Astrocyte of the hippocampus (primary cell): ENCODE results near the gene LYVE1.

Source experiments
- DNase-seq: peaks from one replicate; pipeline ENCODE4 v3.0.0; 2011; ENCODE audit warnings: low read depth, low spot score

Gene LYVE1

DNA sequence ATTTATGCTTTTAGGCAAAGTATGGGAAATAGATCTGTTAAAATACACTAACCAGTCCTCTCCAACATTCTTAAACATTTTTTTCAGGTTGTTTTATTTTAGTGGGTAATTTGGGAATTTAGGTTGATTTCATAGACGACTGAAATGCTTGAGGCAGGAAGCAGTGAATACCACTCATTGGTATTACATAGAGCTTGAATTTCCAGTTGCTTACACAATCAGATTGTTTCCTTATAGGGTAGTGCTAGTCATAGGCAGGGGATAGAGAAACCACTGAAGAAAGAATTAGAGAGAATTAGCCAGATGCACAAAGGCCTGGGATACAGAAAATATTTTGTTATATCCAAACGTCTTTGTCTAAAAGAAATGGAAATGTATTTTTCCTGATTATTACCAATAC, 23.9 kb upstream of the LYVE1 start:
- peak; percentile 82 for DNase-seq

DNA sequence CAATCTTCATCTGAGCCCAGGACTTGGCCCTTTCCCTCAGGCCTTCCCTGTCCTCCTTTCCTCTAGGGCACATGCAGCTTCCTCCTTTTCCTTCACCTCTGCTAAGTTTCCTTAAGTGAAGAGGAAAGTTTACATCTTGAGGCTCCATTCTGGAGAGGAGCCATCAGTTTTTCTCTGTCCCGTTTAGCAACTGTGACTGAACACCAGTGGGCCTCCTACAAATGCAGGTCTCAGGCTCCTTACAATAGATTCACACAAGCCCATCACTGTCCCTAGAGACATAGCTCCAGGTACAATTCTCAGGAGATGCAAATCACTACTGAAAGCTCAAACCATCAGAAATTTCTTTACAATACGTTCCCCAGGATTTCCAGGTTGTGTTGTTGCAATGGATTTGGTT, 23.3 kb upstream of the LYVE1 start:
- no peak for DNase-seq

DNA sequence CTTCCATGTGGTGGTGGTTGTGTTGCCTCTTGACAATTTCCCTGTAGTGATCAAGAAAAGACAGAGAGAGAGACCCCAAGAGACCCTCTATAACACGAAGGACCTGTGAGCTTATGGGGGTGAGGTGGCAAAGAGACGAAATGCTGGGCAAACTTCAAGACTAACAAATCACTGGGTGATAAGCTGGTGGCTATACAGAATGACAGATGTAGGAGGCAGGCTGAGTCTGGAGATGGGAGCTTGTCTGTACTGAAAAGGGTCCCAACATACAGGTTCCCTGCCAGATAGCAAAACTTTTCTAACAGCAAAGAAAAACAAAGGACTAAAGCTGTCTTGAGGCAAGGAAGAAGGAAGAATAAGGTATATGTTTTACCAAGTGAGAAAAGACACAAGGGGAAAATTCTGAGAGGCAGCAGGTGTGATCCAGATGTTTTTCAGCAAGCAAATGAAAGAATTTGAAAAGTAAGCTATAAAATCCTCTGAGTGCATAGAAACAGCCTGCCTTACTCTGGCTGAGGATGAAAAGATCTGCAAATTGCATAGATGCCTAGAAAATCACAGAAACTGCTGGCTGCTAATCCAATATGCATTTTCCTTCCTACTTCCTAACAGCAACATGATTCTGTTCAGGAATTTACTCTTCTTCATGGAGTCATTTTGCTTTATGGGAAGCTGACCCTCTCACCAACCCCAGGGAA, 21.9 kb upstream of the LYVE1 start:
- no peak for DNase-seq

DNA sequence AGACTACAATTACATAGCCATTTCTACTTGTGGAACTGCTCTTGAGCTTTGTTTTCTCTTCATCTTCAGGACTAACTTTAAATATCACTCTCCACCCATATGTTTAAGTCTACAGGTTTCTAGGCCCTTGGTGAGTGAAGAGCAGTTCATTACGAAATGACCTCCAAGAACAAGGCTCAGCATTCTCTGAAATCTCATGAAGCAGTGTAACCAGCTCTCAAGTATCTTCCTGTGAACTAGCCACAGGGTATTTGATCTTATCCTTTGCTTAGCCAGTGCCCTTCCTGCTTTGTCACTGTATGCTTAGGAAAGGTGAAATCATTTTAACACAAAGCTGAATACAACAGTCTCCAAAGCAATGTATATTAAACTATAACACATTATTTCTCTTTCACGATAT, 20.4 kb upstream of the LYVE1 start:
- DNase-seq: no peak

DNA sequence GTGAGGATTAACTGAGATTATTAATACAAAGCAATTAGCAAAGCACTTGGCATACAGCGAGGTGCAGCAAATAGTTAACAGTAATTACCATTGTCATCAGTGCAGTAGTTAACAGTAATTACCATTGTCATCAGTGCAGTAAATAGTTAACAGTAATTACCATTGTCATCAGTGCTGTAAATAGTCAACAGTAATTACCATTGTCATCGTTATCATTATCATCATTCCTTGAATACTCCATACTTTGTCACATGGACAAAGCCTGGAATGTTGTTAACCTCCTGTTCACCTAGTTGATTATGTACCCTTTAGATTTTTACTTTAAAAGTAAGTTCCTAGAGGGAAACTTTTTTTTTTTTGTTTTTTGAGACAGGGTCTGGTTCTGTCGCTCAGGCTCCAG, 19.5 kb upstream of the LYVE1 start:
- DNase-seq: no peak

DNA sequence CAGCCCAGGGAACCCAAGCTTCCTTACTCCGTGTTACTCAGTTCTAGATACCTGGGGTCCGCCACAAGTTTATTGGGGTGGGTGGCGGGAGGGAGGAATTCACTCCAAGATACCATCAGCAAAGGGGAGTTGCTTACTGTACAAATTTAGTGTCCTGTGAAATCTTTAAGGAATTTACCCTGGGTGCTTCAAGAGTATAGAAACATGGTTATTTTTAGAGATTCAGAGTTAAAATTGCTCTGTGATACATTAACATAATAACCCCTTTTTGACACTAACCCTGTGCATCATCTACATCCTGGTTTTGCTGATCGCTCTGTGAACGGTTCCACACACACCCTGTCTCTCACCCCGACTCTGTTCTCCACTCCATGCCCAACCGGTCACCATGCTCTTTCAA, 18.9 kb upstream of the LYVE1 start:
- no peak for DNase-seq

DNA sequence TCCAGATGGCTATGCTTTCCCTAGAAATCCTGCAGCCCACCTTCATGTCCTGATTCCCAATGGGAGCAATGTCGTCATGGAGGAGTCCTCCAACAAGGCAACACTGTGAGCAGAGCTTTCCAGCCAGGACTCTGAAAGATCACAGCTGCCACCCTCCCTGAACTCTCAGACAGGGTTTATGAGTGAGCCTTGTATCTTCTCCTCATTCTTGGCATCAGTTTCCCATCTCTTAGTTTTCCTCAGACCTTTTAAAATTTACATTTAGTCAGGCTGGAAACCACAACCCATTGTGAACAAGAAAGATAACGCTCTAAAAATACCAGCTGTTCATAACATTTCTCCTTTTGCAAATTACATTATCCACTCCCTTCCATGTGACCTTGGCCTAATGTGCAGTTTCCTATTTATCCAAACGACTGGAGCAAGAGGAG, 15.6 kb upstream of the LYVE1 start:
- DNase-seq: peak; percentile 28

DNA sequence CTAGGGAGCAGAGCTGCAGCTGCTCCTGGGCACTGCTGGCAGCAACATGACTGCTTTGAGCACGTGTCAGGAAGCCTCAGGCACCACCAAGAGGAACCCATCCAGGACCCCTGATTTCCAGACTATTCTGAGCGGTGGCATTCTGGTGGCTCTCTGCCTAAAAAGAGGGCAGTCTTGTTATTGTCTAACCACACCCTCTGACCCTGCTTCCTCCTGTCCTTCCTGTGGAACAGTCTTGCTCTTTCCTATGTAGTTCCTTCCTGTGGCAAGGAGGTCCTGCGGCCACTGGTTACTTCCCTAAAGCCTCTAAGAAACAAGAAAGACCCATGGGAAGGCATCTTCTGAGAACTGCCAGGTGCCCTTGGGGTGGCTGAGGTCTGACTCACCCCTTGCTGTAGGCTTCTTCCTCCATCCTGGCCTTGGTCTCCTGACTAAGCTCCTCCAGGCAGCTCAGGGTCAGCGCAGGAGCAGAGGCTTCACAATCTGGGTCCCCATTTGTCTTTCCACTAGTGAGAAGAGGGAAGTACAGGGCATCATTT, 13.1 kb upstream of the LYVE1 start:
- DNase-seq: no peak

DNA sequence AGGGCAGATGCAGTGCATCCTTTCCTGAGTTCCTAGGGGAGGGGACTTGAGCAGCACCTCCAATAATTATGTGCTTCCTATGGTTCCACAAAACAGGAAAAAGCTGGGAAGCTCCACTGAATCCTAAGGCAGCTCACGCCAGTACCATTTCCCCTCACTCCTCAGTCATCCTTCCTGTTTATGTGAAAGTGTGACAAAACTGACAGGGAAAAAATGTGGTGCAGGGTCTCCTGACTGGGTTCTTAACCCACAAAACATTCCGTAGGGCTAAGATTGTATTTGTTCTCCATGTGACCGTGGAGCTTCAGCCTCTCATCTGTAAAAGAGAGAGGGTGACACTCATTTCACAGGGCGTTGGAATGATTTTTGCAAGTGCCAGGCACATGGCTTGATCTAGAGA, 12.2 kb upstream of the LYVE1 start:
- no peak for DNase-seq

DNA sequence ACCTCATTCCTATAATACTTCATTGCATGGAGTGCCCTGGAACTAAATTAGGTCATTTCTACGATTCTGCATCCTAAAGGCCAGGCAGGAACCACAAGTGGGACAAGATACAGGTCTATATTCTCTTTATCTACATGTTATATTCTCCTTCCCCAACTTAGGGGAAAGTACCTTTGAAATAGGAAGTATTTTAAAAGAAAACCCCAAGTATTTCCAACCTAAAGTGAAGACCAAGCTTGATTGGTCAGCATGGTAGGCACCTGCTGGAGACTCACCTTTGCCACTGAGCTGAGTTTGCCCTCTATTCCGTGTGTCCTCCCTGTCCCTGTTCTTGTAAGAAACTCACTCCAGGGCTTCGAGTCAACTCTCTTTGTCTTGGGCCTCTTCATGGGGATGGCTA, 11.2 kb upstream of the LYVE1 start:
- DNase-seq: no peak

DNA sequence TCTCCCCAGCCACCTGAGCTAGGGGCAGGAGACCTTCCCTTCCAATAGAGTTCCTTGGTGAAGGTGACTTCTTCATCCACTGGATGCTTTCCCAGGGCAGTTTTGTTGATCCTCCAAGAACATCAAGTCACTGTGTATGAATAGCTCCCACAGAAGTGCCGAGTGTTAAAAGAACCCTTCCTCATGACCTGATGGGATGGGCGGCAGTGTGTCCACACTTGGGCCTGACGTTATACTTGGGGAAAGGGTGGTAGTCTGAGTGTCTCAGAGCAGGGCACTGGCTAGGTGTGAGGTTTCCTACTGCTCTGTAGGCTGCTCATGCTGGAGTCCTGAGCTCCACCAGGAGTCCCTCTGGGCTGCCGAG, 7.6 kb upstream of the LYVE1 start:
- no peak for DNase-seq

DNA sequence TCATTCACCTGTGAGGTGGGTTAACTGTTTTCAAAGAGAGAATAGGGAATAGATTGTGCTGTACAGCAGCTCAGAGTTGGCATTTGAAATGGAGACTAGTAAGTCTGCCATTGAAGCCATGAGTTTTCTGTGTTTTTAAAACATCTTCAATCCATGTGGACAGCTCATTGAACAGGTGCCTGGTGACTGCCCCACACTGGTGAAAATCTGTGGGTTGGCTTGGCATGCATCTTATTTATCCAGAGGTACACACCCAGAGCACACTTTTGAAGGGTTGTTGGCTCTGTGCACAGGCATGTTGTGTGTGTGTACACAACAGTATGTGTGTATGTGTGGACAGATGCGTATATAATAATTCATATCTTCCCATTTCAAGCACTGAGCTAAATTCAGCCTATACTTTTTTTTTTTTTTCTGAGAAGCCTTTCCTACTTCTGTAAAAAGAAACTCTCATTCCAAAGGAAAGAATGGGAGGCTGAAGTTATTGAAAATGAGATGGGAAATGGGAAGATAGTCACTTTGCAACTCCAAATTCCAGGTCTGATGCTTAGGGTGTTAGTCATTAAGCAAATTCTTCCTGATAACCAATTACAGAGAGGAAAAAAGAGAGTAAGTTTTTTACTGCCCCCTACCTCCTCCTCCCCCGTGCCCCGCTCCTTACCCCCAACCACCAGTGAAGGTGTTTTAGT, 7.0 kb upstream of the LYVE1 start:
- DNase-seq: no peak

DNA sequence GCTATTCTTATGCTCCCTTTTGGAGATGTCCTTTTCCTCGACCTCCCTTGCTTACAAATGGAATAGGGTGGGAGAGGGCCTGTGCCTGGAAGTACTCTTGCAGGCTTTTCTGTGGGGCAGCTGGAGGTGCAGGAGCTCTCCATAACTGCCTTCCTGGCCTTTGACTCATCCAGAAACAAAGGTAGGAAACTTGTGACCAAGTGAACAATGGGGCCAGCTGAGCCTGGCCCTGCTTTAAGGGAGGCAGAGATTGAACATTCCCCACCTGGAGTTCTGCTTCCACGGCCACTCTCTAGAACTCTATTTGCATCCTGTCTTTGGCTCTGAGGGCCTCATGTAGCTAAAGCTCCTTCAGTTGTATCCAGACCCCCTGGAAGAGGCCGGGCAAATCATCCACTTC, 5.1 kb upstream of the LYVE1 start:
- DNase-seq: no peak

DNA sequence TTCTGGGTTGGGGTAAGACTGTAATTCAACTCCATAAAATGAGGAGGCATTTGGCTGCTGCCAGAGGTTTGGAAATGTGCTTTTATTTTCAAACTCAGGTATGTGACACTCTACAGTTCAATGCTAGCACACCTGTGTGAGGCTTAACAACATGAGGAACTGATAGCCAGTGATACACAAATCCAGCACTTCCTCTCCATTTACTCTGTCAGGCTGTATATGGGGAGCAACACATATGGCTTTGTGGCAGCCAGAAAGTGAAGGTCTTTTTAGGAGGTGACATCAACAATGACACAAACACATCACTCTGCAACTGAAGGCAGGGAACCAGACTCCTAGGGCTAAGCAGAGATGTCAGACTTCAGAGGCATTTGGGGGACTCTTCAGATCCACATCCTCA, 4.6 kb upstream of the LYVE1 start:
- no peak for DNase-seq

DNA sequence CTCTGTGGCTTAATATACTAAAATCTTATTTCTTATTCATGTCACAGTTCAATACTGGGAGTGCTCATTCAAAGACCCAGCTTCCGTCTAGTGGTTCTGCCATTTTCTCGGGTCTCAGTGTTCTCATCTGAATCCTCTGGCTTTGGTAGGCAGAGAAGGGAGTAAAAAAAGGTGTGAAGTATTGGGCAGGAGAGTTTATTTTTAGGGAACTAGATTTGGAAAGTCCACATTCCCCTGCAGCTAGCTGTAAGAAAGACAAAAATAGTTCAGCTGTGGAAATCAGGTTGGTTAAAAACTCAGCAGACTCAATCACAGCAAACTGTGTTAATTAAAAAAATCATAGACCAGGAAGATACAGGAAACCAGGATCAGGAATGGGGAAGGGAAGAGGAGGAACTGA, 4.1 kb upstream of the LYVE1 start:
- no peak for DNase-seq

DNA sequence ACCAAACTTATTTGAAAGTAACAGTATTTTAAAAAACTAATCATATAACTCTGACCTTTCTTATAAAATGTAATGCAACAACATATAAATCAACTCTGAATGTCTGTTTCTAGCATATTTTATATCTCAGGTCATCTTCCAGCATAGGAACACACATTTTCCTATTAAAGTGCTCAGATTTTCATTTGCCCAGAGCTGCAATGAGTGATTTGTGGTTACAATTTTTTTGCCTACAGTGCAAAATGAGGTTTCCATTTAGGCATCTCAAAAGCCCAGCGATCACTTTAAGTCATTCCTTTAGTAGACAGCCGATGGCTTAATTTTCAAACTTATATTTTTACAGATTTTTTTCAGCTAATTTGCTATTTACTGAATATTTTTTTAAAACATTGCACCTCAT, 1.0 kb downstream of the LYVE1 start:
- DNase-seq: no peak

DNA sequence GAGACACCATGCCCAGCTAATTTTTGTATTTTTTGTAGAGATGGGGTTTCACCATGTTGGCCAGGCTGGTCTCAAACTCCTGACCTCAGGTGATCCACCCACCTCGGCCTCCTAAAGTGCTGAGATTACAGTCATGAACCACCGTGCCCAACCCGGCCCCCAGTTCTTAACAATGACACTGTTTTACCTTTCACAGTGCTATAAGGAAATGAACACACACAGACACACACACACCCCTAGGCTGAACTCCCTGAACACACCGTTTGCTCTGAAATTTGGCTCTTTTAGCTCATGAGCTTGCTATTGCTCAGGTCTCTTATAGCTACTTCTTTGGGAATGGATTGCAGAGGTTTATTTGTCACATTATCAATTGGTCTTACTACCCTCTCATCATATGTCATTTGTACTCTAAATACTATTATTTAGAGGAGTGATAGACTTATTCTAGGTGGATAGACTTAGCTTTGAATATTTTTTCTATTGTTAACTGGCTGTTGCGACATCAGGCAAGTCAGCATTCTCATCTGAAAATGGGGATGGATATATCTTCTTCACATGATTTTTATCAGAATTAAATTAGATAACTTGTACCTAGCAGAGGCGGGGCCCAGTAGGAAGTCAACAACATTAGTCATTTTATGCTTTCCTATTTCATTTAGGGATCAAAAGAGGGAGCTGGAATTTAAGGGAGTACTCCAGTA, 2.1 kb downstream of the LYVE1 start:
- no peak for DNase-seq

DNA sequence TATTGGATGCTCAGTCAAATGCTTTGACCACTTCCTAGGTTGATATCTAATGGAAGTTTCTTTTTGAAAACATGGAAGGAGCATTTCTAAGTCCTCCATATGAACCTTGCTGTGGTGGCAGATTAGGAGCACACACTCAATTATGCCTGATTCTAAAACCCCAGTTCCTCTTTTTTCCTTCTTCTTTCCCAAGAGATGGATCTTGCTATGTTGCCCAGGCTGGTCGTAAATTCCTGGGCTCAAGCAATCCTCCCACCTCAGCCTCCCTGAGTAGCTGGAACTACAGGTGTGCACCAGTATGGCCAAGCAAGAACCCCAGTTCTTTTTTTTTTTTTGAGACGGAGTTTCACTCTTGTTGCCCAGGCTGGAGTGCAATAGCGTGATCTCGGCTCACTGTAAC, 3.0 kb downstream of the LYVE1 start:
- DNase-seq: no peak

DNA sequence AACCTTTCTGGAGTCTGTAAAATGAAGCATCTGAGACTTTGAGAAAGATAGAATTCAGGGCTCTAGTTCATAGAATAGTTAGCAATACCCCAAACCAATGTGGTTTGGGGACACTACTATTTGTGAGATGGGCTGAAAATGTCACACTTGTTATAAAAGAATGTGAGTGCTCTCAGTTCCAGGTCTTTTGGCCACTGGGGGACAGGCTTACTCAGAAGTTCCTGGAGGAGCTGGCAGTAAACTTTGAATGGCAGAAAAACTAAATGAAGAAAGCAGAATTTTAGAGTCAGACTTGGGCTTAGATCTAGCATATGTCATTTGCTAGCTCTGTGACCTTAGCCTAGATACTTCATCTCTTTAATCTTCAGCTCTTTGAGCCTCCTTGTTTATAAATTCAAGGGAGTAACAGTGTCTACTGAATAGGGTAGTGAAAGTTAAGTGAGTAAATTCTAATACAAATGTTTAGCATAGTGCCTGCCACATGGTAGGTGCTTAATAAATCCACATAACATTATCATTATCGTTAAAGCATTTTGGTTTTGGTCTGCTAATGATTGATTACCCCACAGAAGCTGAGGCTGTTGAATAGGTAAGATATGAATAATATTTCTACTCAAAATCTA, 3.7 kb downstream of the LYVE1 start:
- DNase-seq: peak; percentile 34

DNA sequence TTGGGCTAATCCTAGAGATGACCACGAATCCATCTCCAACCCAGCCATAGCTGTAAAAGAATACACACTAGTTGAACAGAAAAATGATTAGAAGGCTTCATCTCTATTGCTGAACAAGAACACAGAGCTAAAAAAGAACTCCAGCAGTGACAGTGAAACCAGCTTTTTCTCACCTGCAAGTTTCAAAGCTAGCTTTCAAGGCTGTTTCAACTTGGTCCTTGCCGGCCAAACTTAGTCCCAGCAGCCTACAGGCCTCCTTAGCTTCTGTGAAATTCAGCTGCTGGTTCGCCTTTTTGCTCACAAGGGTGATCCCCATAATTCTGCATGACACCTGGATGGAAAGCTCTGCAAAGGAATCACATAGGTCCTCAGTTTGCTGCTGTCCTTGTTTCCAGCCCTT, 4.4 kb downstream of the LYVE1 start:
- DNase-seq: no peak

DNA sequence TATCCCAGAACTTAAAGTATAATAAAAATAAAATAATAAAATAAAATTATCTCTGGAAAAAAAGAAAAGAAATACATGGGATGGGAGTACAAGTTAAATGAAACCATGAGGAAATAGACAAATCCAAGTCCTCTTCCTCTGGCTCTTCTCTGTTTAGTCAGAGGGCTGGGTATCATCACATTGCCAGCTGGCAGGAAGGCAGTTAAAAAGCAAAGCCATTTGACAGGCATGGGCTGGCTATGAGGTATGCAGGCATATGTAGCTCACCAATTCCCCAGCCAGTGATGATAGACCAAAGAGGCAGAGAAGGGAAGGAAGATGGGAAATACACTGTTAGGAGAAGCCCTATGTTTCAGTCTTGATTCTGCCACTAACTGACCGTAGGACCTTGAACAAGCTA, 6.5 kb downstream of the LYVE1 start:
- DNase-seq: no peak

DNA sequence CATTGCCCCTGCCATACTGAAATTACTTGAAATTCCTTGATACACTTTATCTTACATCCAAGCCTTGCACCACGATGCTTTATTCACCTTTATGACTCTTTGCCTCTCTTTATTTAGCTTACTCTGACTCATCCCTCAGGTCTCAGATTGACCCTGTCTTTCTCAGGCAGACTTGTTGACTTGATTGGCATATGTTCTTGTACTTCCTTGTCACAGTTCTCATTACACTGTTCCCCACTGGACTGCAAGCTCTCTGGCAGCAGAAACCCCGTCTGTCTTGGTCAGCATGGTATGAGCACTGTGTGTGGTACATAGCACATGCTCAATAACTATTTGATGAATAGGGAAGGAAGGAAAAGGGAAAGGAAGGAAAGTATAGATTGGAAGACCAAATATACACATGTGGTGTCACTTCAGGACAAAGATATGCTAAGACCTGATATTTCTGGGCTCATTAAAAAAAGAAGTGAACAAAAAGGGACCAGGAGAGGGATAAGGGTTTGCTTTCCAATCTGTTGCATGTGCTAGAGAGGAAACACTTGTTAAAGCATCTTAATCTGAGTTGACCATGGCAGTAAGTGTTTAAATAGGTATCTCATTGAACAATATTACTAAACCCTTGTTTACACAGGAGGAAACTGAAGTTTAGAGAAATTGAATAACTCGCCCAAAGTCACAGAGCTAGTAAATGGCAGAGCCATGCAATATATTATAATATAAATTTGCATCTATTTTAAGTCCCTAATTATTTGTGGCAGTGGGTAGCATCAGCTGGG, 7.2 kb downstream of the LYVE1 start:
- no peak for DNase-seq
